IMR-90 (cell line): ENCODE results near the gene SEMA4A. TPM values are rescaled to one million over a fixed set of nuclear protein-coding genes. Genes with fewer than 3 reads are reported as not detected.
"Not testable (repeated sequence)": the region's sequence is repeated elsewhere in the genome, so short reads cannot be mapped to it uniquely, and the experiment has no call there.

Experiments used
- ATAC-seq: fragments of 200-7000 bp; cut with Tn5 transposase; 2 replicates; pipeline ENCODE4 v1.9.1; 2020; ENCODE audit warnings: low read depth, mild to moderate bottlenecking, moderate library complexity
- BruUV-seq: library from RNA; stranded (reverse); fragments of 400-500 nt; replicated peaks from 2 replicates; lab custom pipeline; 2021; lab: Mats Ljungman, UMichigan
- CTCF ChIA-PET: fragments of 300-600 bp; formaldehyde crosslinking; extraction: SDS; loops from one replicate; lab custom pipeline; 2021; ENCODE audit warnings: antibody characterized with exemption; lab: Yijun Ruan, JAX
- POLR2A ChIA-PET: fragments of 300-600 bp; sonication (Branson Sonifier 250); formaldehyde crosslinking; loops from one replicate; lab custom pipeline; 2022; ENCODE audit warnings: antibody characterized with exemption; ENCODE audit not compliant: unreplicated experiment; lab: Charles Lee
- DNase-seq: peaks from one replicate; pipeline ENCODE4 v3.0.0; 2013
- H2AFZ ChIP-seq: replicated peaks from 2 replicates; pipeline ENCODE3; 2013; ENCODE audit warnings: low read length, mild to moderate bottlenecking; ENCODE audit not compliant: poor library complexity
- H2AK5ac ChIP-seq: 2 replicates; pipeline ENCODE4 v1.6.1; 2013; ENCODE audit warnings: low read depth, low read length, inconsistent platforms
- H2AK9ac ChIP-seq: replicated peaks from 2 replicates; pipeline ENCODE3; 2013; ENCODE audit warnings: mild to moderate bottlenecking, low read depth, low read length, moderate library complexity; ENCODE audit not compliant: poor library complexity
- H2BK120ac ChIP-seq: 2 replicates; pipeline ENCODE4 v1.6.1; 2013; ENCODE audit warnings: low read depth, low read length, inconsistent platforms
- H2BK15ac ChIP-seq: 3 replicates; pipeline ENCODE4 v1.6.1; 2013; ENCODE audit warnings: low read depth, low read length, inconsistent platforms
- H2BK20ac ChIP-seq: 2 replicates; pipeline ENCODE4 v1.6.1; 2013; ENCODE audit warnings: low read depth, mild to moderate bottlenecking, inconsistent platforms, low read length, moderate library complexity
- H2BK5ac ChIP-seq: 2 replicates; pipeline ENCODE4 v1.6.1; 2013; ENCODE audit warnings: mild to moderate bottlenecking, low read depth, low read length, inconsistent platforms; ENCODE audit not compliant: poor library complexity, severe bottlenecking
- H3K14ac ChIP-seq: replicated peaks from 2 replicates; pipeline ENCODE4 v1.6.1; 2013; ENCODE audit warnings: low read depth, low read length, inconsistent platforms
- H3K18ac ChIP-seq: 2 replicates; pipeline ENCODE4 v1.6.1; 2013; ENCODE audit warnings: low read depth, low read length, control low read depth
- H3K23ac ChIP-seq: 2 replicates; pipeline ENCODE4 v1.6.1; 2013; ENCODE audit warnings: low read depth, low read length, inconsistent platforms
- H3K27ac ChIP-seq: 2 replicates; pipeline ENCODE4 v1.5.1; 2013; ENCODE audit warnings: mild to moderate bottlenecking, control low read depth, low read length; ENCODE audit not compliant: insufficient read depth
- H3K27me3 ChIP-seq: 2 replicates; pipeline ENCODE4 v1.6.1; 2013; ENCODE audit warnings: low read length; ENCODE audit not compliant: control insufficient read depth, insufficient read depth
- H3K36me3 ChIP-seq: 2 replicates; pipeline ENCODE4 v1.6.1; 2013; ENCODE audit warnings: low read length, mixed read lengths; ENCODE audit not compliant: control insufficient read depth, insufficient read depth
- H3K4ac ChIP-seq: 2 replicates; pipeline ENCODE4 v1.6.1; 2013; ENCODE audit warnings: low read depth, low read length, inconsistent platforms
- H3K4me1 ChIP-seq: 2 replicates; pipeline ENCODE4 v1.6.1; 2013; ENCODE audit warnings: low read length, mixed read lengths; ENCODE audit not compliant: control insufficient read depth, insufficient read depth
- H3K4me2 ChIP-seq: 2 replicates; pipeline ENCODE4 v1.6.1; 2013; ENCODE audit warnings: low read depth, mild to moderate bottlenecking, control low read depth, low read length, moderate library complexity
- H3K4me3 ChIP-seq: 2 replicates; pipeline ENCODE4 v1.5.1; 2013; ENCODE audit warnings: low read depth, mild to moderate bottlenecking, control low read depth, low read length, moderate library complexity; ENCODE audit not compliant: insufficient read depth
- H3K56ac ChIP-seq: 2 replicates; pipeline ENCODE4 v1.6.1; 2013; ENCODE audit warnings: low read length, inconsistent platforms; ENCODE audit not compliant: insufficient read depth; ENCODE audit errors: extremely low read depth
- H3K79me1 ChIP-seq, 2 experiments: 2 replicates each; pipeline ENCODE4 v1.6.1; 2013; ENCODE audit warnings: low read length in 2 of 2, inconsistent platforms in 1 of 2, low read depth in 1 of 2
- H3K9ac ChIP-seq: 2 replicates; pipeline ENCODE4 v1.6.1; 2013; ENCODE audit warnings: low read depth, low read length, control low read depth
- H3K9me1 ChIP-seq: 2 replicates; pipeline ENCODE4 v1.6.1; 2013; ENCODE audit warnings: low read length, inconsistent platforms; ENCODE audit not compliant: insufficient read depth
- H3K9me3 ChIP-seq: 2 replicates; pipeline ENCODE4 v1.6.1; 2013; ENCODE audit warnings: low read length; ENCODE audit not compliant: control insufficient read depth, insufficient read depth
- H4K20me1 ChIP-seq: 2 replicates; pipeline ENCODE4 v1.6.1; 2013; ENCODE audit warnings: low read length, inconsistent platforms; ENCODE audit not compliant: insufficient read depth
- H4K5ac ChIP-seq: 2 replicates; pipeline ENCODE4 v1.6.1; 2013; ENCODE audit warnings: mild to moderate bottlenecking, low read depth, low read length, control low read depth
- H4K8ac ChIP-seq, 2 experiments: 2 replicates each; pipeline ENCODE4 v1.6.1; 2013; ENCODE audit warnings: low read depth in 2 of 2, low read length in 2 of 2, control low read depth in 1 of 2, inconsistent platforms in 1 of 2
- H4K91ac ChIP-seq: 2 replicates; pipeline ENCODE4 v1.6.1; 2013; ENCODE audit warnings: low read depth, low read length, inconsistent platforms; ENCODE audit not compliant: insufficient read depth
- CEBPB ChIP-seq: IDR thresholded peaks from 2 replicates; pipeline ENCODE4 v1.6.1; 2012; ENCODE audit warnings: low read depth, low read length, improper control_type of control experiment
- WGBS, 2 experiments: methylation state at CpG; one replicate each; pipeline versions ENCODE4 v1.1.5 to v1.1.7; 2013; ENCODE audit warnings: missing lambda C conversion rate in 2 of 2; ENCODE audit not compliant: insufficient read length in 1 of 2; ENCODE audit errors: extremely low coverage in 2 of 2; 5-methylcytosine and 5-hydroxymethylcytosine counted together
- dilution Hi-C: fragments of 300-500 bp; cut with HindIII; formaldehyde crosslinking; loops from one replicate; pipeline ENCODE4 v1.14.3; 2018; ENCODE audit warnings: low sequenced_read_pairs; ENCODE audit not compliant: unreplicated experiment
- in situ Hi-C: fragments of 300-500 bp; cut with MboI; formaldehyde crosslinking; loops from 3 replicates; pipeline ENCODE4 v1.14.3; 2019; ENCODE audit warnings: low sequenced_read_pairs, inconsistent platforms, mixed read lengths
- intact Hi-C: fragments of 100-400 bp; cut with micrococcal nuclease; formaldehyde crosslinking; loops from 2 replicates; pipeline ENCODE4 v1.10.0; 2022
- polyA plus RNA-seq, 3 experiments: library from polyadenylated mRNA; depleted of rRNA; stranded (reverse); fragments of >200 nt; gene quantifications; 2 replicates each; pipeline ENCODE4 v1.2.3, GENCODE V29; 2012; ENCODE audit warnings: low replicate concordance in 1 of 3
- total RNA-seq: library from RNA; depleted of rRNA; stranded (reverse); fragments of >200 nt; gene quantifications from 2 replicates; pipeline ENCODE4 v1.2.3, GENCODE V29; 2012

The SEMA4A gene
- total and polyA plus RNA-seq, 2 of the 4 experiments (the other 2 are of a cell fraction): 0.18 to 0.86 TPM

- H3K18ac ChIP-seq, H4K8ac ChIP-seq, H3K4me2 ChIP-seq, in situ Hi-C loops, H2AK9ac ChIP-seq, DNase-seq, H2BK5ac ChIP-seq, H3K14ac ChIP-seq, H2BK15ac ChIP-seq, H3K9me3 ChIP-seq, H3K9me1 ChIP-seq, H3K27ac ChIP-seq, H3K23ac ChIP-seq, H2BK120ac ChIP-seq, ATAC-seq, H2AK5ac ChIP-seq, H3K56ac ChIP-seq, H2BK20ac ChIP-seq, H3K4ac ChIP-seq, H4K91ac ChIP-seq, POLR2A ChIA-PET, H3K4me1 ChIP-seq, H3K4me3 ChIP-seq, H2AFZ ChIP-seq, H3K9ac ChIP-seq, H3K36me3 ChIP-seq, BruUV-seq, intact Hi-C loops, H3K79me1 ChIP-seq, H4K5ac ChIP-seq, dilution Hi-C loops, H4K20me1 ChIP-seq, H3K27me3 ChIP-seq: not testable (repeated sequence)
- CTCF ChIA-PET: interaction anchor here (0.6 kb wide), 1 partner anchor 456 kb away, joined by 5 read pairs; no protein-coding TSS in a partner anchor
- peak; percentile 44; the same call in 1 of the 2 replicates for TF ChIP-seq CEBPB
- no CpG with 5 or more reads among the region's 2 CpGs for WGBS, 2 experiments
Measured at GRCh38 chr1:156186347-156187177, 33.2 kb downstream of the SEMA4A start.

DNA sequence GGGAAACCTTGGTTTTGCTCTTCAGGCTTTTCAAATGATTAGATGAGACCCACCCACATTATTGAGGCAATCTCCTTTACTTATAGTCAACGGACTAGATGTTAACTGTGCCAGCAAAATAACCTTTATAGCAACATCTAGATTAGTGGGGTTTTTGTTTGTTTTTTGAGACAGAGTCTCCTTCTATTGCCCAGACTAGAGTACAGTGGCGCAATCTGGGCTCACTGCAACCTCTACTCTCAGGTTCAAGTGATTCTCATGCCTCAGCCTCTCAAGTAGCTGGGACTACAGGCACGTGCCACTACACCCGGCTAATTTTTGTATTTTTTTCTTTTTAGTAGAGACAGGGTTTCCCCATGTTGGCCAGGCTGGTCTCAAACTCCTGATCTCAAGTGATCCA, 36.9 kb downstream of the SEMA4A start:
- H4K20me1 ChIP-seq, H4K5ac ChIP-seq, H3K4me1 ChIP-seq, H4K91ac ChIP-seq, H3K27ac ChIP-seq, BruUV-seq, H2BK5ac ChIP-seq, intact Hi-C loops, H3K4ac ChIP-seq, H3K23ac ChIP-seq, H3K9me1 ChIP-seq, H3K27me3 ChIP-seq, H3K4me2 ChIP-seq, CTCF ChIA-PET, ATAC-seq, H2AFZ ChIP-seq, H2BK20ac ChIP-seq, H3K56ac ChIP-seq, dilution Hi-C loops, in situ Hi-C loops, H3K36me3 ChIP-seq, H2AK9ac ChIP-seq, DNase-seq, H3K4me3 ChIP-seq, H2BK120ac ChIP-seq, H3K18ac ChIP-seq, H3K9ac ChIP-seq, H4K8ac ChIP-seq, H3K9me3 ChIP-seq, H3K14ac ChIP-seq, H2AK5ac ChIP-seq, H2BK15ac ChIP-seq: not testable (repeated sequence)
- H3K79me1 ChIP-seq: peaks cover 11 to 16% of the 10 kb centered on the region in 2 experiments
- POLR2A ChIA-PET: interaction anchor here (0.6 kb wide), 1 partner anchor 69 kb away, joined by 18 read pairs; no protein-coding TSS in a partner anchor
- no CpG with 5 or more reads among the region's 4 CpGs for WGBS, 2 experiments
